ENCODE results near the gene MLLT3.

The MLLT3 gene

GRCh38 chr9:20472342-20473045 lies 149.8 kb downstream of the MLLT3 start:
- no peak for DNase-seq

GRCh38 chr9:20466328-20467008 lies 155.8 kb downstream of the MLLT3 start:
- no peak for DNase-seq

- DNase-seq = no peak
Observed at GRCh38 chr9:20464242-20464641, 158.1 kb downstream of the MLLT3 start.

GRCh38 chr9:20463823-20464222 lies 158.5 kb downstream of the MLLT3 start:
- DNase-seq = no peak

GRCh38 chr9:20462410-20462809 lies 159.9 kb downstream of the MLLT3 start:
- no peak for DNase-seq

- DNase-seq = no peak
Observed at GRCh38 chr9:20447291-20447690, 175.0 kb downstream of the MLLT3 start.

- no peak for DNase-seq
Observed at GRCh38 chr9:20446248-20446647, 176.1 kb downstream of the MLLT3 start.

- no peak for DNase-seq
Observed at GRCh38 chr9:20442461-20443319, 179.6 kb downstream of the MLLT3 start.

GRCh38 chr9:20441711-20442423 lies 180.4 kb downstream of the MLLT3 start:
- no peak for DNase-seq

GRCh38 chr9:20441166-20441565 lies 181.1 kb downstream of the MLLT3 start:
- no peak for DNase-seq

GRCh38 chr9:20437476-20437875 lies 184.8 kb downstream of the MLLT3 start:
- DNase-seq = no peak

GRCh38 chr9:20436476-20437195 lies 185.7 kb downstream of the MLLT3 start:
- no peak for DNase-seq

- no peak for DNase-seq
Observed at GRCh38 chr9:20428976-20429375, 193.3 kb downstream of the MLLT3 start.

GRCh38 chr9:20427359-20427758 lies 194.9 kb downstream of the MLLT3 start:
- no peak for DNase-seq

GRCh38 chr9:20426019-20426418 lies 196.3 kb downstream of the MLLT3 start:
- no peak for DNase-seq

GRCh38 chr9:20419533-20419932 lies 202.8 kb downstream of the MLLT3 start:
- DNase-seq = no peak

- DNase-seq = no peak
Observed at GRCh38 chr9:20418485-20418884, 203.8 kb downstream of the MLLT3 start.

- no peak for DNase-seq
Observed at GRCh38 chr9:20417373-20418080, 204.8 kb downstream of the MLLT3 start.

- DNase-seq = no peak
Observed at GRCh38 chr9:20414150-20414549, 208.1 kb downstream of the MLLT3 start.

GRCh38 chr9:20409321-20410092 lies 212.8 kb downstream of the MLLT3 start:
- DNase-seq = no peak

- DNase-seq = no peak
Observed at GRCh38 chr9:20408513-20408912, 213.8 kb downstream of the MLLT3 start.
